Kidney (tissue), 22 donors: Measurements from ENCODE around the gene PIK3CB. TPM values are rescaled to one million over a fixed set of nuclear protein-coding genes. Genes with fewer than 3 reads are reported as not detected.

Experiments
- DNase-seq, 5 donors: peaks; one replicate each; pipeline ENCODE4 v3.0.0-alpha.2; 2013 to 2020
- FAIRE-seq: peaks from 2 replicates; lab custom pipeline; 2012; peaks lifted over from hg19 to GRCh38; lab: Jason Lieb, UNC
- H3K27ac ChIP-seq, 2 donors: one replicate each; pipeline ENCODE4 v1.7.0; 2013; ENCODE audit warnings: low read depth in 2 of 2, low read length in 2 of 2, inconsistent platforms in 1 of 2
- H3K27me3 ChIP-seq: one replicate; pipeline ENCODE4 v1.7.1; 2013; ENCODE audit warnings: low read length, inconsistent platforms; ENCODE audit not compliant: control insufficient read depth, insufficient read depth
- H3K36me3 ChIP-seq, 3 donors: one replicate each; pipeline versions ENCODE4 v1.7.0 to v1.7.1; 2013; ENCODE audit warnings: low read length in 3 of 3, control low read depth in 1 of 3, inconsistent platforms in 1 of 3; ENCODE audit not compliant: insufficient read depth in 3 of 3, control insufficient read depth in 2 of 3
- H3K4me1 ChIP-seq, 3 donors: one replicate each; pipeline versions ENCODE4 v1.7.0 to v1.7.1; 2013; ENCODE audit warnings: low read length in 3 of 3, inconsistent platforms in 1 of 3, low read depth in 1 of 3; ENCODE audit not compliant: control insufficient read depth in 2 of 3, insufficient read depth in 2 of 3
- H3K4me3 ChIP-seq, 3 donors: one replicate each; pipeline versions ENCODE4 v1.7.0 to v1.8.1; 2013; ENCODE audit warnings: low read length in 3 of 3, control low read depth in 1 of 3, inconsistent platforms in 1 of 3
- H3K9ac ChIP-seq, 3 donors: one replicate each; pipeline versions ENCODE4 v1.7.0 to v1.7.1; 2013; ENCODE audit warnings: low read length in 3 of 3, control low read depth in 1 of 3, inconsistent platforms in 1 of 3
- H3K9me3 ChIP-seq, 3 donors: one replicate each; pipeline versions ENCODE4 v1.7.0 to v1.7.1; 2013; ENCODE audit warnings: low read length in 3 of 3, control low read depth in 1 of 3, inconsistent platforms in 1 of 3; ENCODE audit not compliant: control insufficient read depth in 2 of 3, insufficient read depth in 1 of 3
- intact Hi-C: fragments of 100-400 bp; cut with DNase I; formaldehyde crosslinking; loops from one replicate; pipeline ENCODE4 v1.11.1; 2022
- long read RNA-seq, 10 donors: library from polyadenylated mRNA in 1 of 10; unstranded in 1 of 10; transcript quantifications; one replicate each; pipeline ENCODE4 v2.0.0 and lab custom pipeline, GENCODE V29; 2021 to 2026
- polyA plus RNA-seq: library from polyadenylated mRNA; stranded (reverse); fragments of 350-450 nt; fragmentation: Illumina TruSeq; extraction: RNeasy Lipid Tissue Mini Kit (QIAGEN cat#74804); gene quantifications from one replicate; pipeline ENCODE4 v1.2.3, GENCODE V29; 2014; ENCODE audit warnings: low read depth, low replicate concordance; ENCODE audit not compliant: insufficient read depth
- total RNA-seq: library from RNA; stranded (reverse); fragmentation: NEBNext Ultra II Directional; extraction: Animal tissue kit (Norgen Biotek cat#: 25700); gene quantifications from one replicate; pipeline ENCODE4 v1.2.1, GENCODE V29; 2021
- TF ChIP-seq, protein P1 (sequence below): IDR thresholded peaks from 3 replicates; pipeline ENCODE4 v1.5.1; 2012; ENCODE audit warnings: mild to moderate bottlenecking, moderate library complexity, borderline replicate concordance; ENCODE audit not compliant: insufficient read depth; ENCODE audit errors: extremely low read depth
- donor health status: control.
- donor health status: control.
- donor health status: control.
- donor health status: control.
- donor health status: control.
- donor health status: DM: yes; HTN: yes; CAD: no.
- donor health status: Normal renal cell carcinoma (clear cell type).

Gene PIK3CB
- 48.0 TPM for total RNA-seq
- 20.1 TPM for polyA plus RNA-seq
- long read RNA-seq, donor 1 = 0 reads
- long read RNA-seq, donor 2 = 0 reads
- long read RNA-seq, donor 3 = 0 reads
- long read RNA-seq, donor 4 = 0 reads
- long read RNA-seq, donor 5 = 0 reads
- long read RNA-seq, donor 6 = 0 reads
- long read RNA-seq, donor 7, full-length matches to known transcripts = 1 of 26 reads
- long read RNA-seq, donor 7, partial matches to known transcripts = 4 of 26 reads
- long read RNA-seq, donor 7, other reads (novel, unspliced or antisense) = 21 of 26 reads
- long read RNA-seq, donor 8 = 0 reads
- long read RNA-seq, donor 9 = 0 reads
- long read RNA-seq, donor 10, partial matches to known transcripts = 6 of 6 reads
- long read RNA-seq, donor 10, other reads (novel, unspliced or antisense) = 0 of 6 reads

DNA sequence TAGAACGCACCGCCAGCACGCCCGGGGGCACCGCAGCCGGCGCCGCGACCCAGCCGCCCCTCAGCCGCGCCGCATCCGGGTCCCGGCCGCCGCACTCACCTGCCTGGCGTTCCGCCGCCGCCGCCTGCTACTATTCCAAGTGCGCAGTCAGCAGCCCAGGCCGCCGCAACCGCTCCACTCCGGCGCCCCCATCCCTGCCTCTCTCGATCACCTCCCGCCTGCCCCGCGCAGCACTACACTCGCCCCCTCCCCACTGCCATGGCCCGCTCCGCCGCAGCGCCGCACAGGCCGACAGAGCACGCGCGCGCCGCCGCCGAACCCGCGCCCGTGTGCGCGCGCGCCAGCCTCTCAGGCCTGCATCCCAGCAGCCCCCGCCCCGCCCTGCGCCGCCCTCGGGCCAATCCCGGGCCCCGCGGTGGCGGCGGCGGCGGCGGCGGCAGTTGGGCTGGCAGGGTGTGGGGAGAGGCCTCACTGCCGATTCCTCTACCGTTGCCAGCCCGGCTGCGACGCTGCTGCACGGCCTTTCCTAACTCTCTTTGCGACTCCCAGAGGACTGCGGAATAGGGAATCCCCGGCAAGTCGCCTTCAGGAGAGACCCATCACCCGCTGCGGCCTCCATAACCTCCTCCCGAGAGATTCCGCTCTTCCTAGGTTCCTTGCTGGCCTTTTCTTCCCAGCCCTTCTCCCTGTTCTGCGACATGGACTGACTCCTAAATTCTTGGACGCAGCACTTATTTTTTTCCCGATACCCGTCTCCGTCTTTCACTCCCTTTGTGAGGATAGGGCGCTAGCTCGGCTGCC is at the start of gene PIK3CB:
Gene PIK3CB, minus strand, starts transcription at position 333 of the 801 bp plus-strand sequence. CDS start 75,585 bp downstream, outside the sequence.
- Histone ChIP-seq H3K36me3 (no peaks in the 10 kb centered on the region), H3K27me3 (no peaks in the 10 kb centered on the region), H3K4me3 (peak within 1 kb of the TSS; percentile 80 to 94 (median 93)), H3K9ac (peak within 1 kb of the TSS; percentile 64 to 100 (median 88)), H3K27ac (peak within 1 kb of the TSS; percentile 90 to 95), H3K4me1 (peaks cover 3 to 10% (median 4%) of the 10 kb centered on the region in 3 donors), H3K9me3 (no peaks in the 10 kb centered on the region)
- intact Hi-C loops = no loop called here
- DNase-seq (peak; percentile 93 to 96 (median 94)), FAIRE-seq (no peak)
- TF ChIP-seq, protein P1, sequence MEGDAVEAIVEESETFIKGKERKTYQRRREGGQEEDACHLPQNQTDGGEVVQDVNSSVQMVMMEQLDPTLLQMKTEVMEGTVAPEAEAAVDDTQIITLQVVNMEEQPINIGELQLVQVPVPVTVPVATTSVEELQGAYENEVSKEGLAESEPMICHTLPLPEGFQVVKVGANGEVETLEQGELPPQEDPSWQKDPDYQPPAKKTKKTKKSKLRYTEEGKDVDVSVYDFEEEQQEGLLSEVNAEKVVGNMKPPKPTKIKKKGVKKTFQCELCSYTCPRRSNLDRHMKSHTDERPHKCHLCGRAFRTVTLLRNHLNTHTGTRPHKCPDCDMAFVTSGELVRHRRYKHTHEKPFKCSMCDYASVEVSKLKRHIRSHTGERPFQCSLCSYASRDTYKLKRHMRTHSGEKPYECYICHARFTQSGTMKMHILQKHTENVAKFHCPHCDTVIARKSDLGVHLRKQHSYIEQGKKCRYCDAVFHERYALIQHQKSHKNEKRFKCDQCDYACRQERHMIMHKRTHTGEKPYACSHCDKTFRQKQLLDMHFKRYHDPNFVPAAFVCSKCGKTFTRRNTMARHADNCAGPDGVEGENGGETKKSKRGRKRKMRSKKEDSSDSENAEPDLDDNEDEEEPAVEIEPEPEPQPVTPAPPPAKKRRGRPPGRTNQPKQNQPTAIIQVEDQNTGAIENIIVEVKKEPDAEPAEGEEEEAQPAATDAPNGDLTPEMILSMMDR = no peak

DNA sequence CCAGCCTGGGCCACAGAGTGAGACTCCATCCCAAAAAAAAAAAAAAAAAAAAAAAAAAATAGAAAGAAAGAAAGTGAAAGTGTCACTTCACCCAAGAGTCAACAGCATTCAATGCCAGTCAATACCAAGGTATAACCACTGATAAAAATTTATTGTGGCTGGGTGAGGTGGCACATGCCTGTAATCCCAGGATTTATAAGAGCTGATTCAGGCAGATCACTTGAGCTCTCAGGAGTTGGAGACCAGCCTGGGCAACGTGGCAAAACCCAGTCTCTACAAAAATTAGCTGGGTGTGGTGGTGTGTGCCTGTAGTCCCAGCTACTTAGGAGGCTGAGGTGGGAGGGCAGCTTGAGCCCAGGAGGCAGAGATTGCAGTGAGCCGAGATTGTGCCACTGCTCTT is 46.5 kb upstream of the PIK3CB start:
- TF ChIP-seq, protein P1 = no peak
- Histone ChIP-seq H3K9me3 (no peaks in the 10 kb centered on the region), H3K4me1 (no peaks in the 10 kb centered on the region), H3K27ac (no peak overlapping the region), H3K9ac (no peak overlapping the region), H3K36me3 (no peaks in the 10 kb centered on the region), H3K4me3 (no peak overlapping the region), H3K27me3 (no peaks in the 10 kb centered on the region)
- FAIRE-seq = no peak
- intact Hi-C loops = no loop called here
- no peak for DNase-seq

DNA sequence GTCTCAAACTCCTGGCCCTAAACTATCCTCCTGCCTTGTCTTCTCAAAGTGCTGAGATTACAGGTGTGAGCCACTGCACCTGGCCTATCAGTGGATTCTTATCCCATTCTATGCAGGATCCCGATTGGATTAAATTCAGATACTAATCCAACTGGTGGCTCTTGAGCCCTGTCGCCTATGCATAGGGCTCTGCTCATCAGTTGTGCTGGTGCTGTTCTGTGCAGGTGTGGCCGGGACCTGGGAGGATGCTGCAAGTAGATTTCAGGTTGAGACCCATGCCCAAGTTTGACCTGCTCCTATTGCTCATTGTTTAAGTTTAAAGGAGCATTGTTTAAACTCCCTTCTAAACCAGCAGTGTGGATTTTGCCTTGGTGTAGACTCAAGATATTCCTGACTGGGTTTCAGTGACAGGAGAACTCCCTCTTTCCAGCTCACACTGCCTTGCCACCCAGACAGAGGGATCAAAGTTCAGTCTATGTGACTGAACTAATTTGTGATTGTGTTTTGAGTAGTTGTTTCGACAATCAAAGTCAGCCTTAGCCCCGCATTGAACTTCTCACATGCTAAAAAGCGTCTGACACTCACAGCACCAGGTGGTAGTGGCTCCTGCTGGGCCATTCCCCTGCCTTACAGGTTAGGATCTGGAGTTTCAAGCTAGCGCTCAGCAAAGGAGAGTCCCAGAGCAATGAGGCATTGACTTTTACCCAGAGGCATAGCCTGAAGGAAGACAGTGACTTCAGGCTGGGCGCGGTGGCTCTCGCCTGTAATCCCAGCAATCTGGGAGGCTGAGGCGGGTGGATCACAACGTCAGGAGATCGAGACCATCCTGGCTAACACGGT is 45.0 kb upstream of the PIK3CB start:
- Histone ChIP-seq H3K4me3 (no peak overlapping the region), H3K9ac (no peak overlapping the region), H3K27me3 (no peaks in the 10 kb centered on the region), H3K9me3 (no peaks in the 10 kb centered on the region), H3K36me3 (no peaks in the 10 kb centered on the region), H3K27ac (no peak overlapping the region), H3K4me1 (no peaks in the 10 kb centered on the region)
- peak in 1 of 5 donors; percentile 27 for DNase-seq
- intact Hi-C loops = no loop called here
- FAIRE-seq = no peak
- TF ChIP-seq, protein P1 = no peak
